Activated CD4-positive, alpha-beta memory T cell treated with anti-CD3 and anti-CD28 coated beads for 36 hours (primary cell): Measurements from ENCODE around the gene KHDC3L. TPM values are rescaled to one million over a fixed set of nuclear protein-coding genes. Genes with fewer than 3 reads are reported as not detected.

ENCODE experiments used
- CTCF ChIA-PET: fragments of 350-600 bp; sonication (Branson Sonifier 250); formaldehyde crosslinking; loops from one replicate; lab custom pipeline; 2021; ENCODE audit warnings: antibody characterized with exemption, inconsistent platforms; lab: Charles Lee
- POLR2A ChIA-PET: fragments of 350-600 bp; sonication (Branson Sonifier 250); formaldehyde crosslinking; loops from one replicate; lab custom pipeline; 2021; ENCODE audit warnings: antibody characterized with exemption; lab: Charles Lee
- DNase-seq: peaks from one replicate; pipeline ENCODE4 v3.0.0-alpha.2; 2020
- H3K27ac Mint-ChIP-seq: one replicate; pipeline ENCODE4 v1.8.0; 2021; ENCODE audit warnings: mixed read lengths
- H3K27me3 Mint-ChIP-seq: one replicate; pipeline ENCODE4 v1.8.0; 2021; ENCODE audit warnings: mixed read lengths
- H3K36me3 Mint-ChIP-seq: one replicate; pipeline ENCODE4 v1.8.0; 2021; ENCODE audit warnings: mixed read lengths
- H3K4me1 Mint-ChIP-seq: one replicate; pipeline ENCODE4 v1.8.0; 2021; ENCODE audit warnings: low read depth, mixed read lengths
- H3K4me3 Mint-ChIP-seq: one replicate; pipeline ENCODE4 v1.8.0; 2021; ENCODE audit warnings: mild to moderate bottlenecking, mixed read lengths
- H3K9me3 Mint-ChIP-seq: one replicate; pipeline ENCODE4 v1.8.0; 2021; ENCODE audit warnings: mixed read lengths
- intact Hi-C: fragments of 100-400 bp; cut with micrococcal nuclease; formaldehyde crosslinking; loops from one replicate; pipeline ENCODE4 v1.15.1; 2023
- total RNA-seq, 2 experiments: library from RNA; stranded (reverse); gene quantifications; one replicate each; pipeline ENCODE4 v1.2.3, GENCODE V29; 2021

KHDC3L gene, protein sequence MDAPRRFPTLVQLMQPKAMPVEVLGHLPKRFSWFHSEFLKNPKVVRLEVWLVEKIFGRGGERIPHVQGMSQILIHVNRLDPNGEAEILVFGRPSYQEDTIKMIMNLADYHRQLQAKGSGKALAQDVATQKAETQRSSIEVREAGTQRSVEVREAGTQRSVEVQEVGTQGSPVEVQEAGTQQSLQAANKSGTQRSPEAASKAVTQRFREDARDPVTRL
- total RNA-seq: not detected

DNA sequence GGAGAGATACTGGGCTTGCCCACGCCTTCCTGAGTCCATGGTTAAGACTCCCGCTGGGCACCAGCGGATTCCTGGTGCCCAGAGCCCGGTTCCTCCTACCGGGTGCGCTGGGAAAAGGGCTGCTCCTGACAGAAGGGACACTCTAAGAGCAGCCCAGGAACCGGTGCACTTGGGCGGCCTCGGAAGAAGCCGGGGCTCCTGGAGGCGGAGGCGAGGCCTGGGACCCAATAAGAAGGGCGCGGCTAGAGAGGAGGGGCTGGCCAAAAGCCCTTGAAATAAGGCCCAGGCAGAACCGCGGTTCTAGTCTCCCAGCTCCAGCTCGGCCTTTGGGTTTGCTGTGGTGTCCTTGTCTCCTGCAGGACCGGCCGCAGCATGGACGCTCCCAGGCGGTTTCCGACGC, at the start of gene KHDC3L:
Gene KHDC3L, plus strand, starts transcription at position 301 of the 400 bp plus-strand sequence. Its CDS starts 72 bp downstream, at position 373.
- H3K27ac Mint-ChIP-seq: no peak within 1 kb of the TSS
- DNase-seq: no peak
- H3K27me3 Mint-ChIP-seq: peaks cover 1% of the 10 kb centered on the region
- no peaks in the 10 kb centered on the region for H3K36me3 Mint-ChIP-seq
- no peaks in the 10 kb centered on the region for H3K9me3 Mint-ChIP-seq
- H3K4me1 Mint-ChIP-seq: no peaks in the 10 kb centered on the region
- H3K4me3 Mint-ChIP-seq: no peak within 1 kb of the TSS
- ChIA-PET POLR2A (no interaction called here), CTCF (no interaction called here)
- intact Hi-C loops: no loop called here

DNA sequence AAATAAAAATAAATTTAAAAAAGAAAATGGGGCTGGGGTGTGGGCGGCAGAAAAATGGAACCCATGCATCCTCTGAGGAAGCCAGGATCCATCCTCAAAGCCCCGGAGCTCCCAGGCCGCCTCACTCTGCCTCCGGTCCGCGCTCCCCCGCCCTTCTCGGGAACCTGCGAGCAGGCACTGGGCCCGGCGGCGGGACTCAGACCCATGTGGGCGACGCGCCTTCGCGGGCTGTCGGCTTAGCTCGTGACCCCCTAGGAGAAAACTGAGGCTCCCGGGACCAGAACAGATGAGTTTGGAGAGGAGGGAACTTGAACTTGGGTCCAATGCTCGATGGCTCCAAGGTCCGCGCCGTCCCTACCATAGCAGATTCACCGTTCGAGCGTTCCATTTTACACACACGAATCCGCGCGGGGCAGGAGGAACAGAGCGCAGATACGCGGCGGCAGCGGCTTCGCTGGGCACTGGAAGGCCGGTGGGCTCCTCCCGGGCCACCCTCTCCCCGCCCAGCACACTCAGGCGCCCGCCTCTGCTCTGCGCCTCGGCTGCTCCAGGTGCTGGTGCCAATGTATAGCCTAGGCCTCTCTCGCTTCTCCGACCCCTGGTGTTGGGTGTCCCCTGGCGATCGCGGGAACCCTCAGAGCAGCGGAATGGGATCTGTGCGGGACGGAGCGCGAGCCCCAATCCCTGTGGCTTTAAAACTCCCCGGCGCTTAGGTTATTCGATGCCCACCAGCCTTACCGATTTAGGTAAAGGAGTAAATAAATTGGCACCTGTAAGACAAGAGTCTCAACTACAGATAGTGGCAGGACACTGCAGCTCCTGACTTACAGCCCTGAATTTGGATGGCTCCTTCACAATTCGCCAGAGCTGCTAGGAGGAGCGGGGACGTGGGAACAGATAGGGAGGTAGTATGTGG, 47.6 kb upstream of the KHDC3L start:
- intact Hi-C loops: loop anchor here (10.0 kb wide), 1 partner anchor 690 kb away; the partner anchor contains the start of gene KCNQ5

DNA sequence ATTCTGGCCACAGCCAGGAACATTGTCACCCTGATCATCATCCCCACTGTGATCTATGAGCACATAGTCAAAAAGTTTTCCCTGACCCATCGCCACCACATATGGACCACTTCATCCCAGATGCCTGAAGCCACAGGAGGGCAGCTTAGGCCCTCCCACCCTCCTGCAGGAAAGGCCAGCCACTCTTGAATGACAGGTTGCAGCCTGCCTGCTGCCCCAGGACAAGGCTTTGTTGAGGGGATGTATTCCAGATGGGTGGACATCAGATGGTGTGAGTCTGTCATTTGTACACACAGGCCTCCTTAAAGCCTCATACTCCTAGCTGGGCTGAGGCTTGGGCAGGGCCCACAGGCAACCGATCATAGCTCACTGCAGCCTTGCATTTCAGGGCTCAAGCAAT, 39.1 kb upstream of the KHDC3L start:
- ChIA-PET CTCF (interaction anchor here (1.7 kb wide), 1 partner anchor 38 kb away, joined by 4 read pairs; no protein-coding TSS in a partner anchor), POLR2A (no interaction called here)
- H3K36me3 Mint-ChIP-seq: no peaks in the 10 kb centered on the region
- intact Hi-C loops: no loop called here
- peaks cover under 1% of the 10 kb centered on the region for H3K9me3 Mint-ChIP-seq
- H3K4me3 Mint-ChIP-seq: no peak overlapping the region
- DNase-seq: no peak
- no peaks in the 10 kb centered on the region for H3K4me1 Mint-ChIP-seq
- H3K27me3 Mint-ChIP-seq: peaks cover 3% of the 10 kb centered on the region
- H3K27ac Mint-ChIP-seq: no peak overlapping the region

More for the DNA sequence above, 47.6 kb upstream of the KHDC3L start:
- Mint-ChIP-seq H3K4me3 (no peak overlapping the region), H3K36me3 (peaks cover 4% of the 10 kb centered on the region), H3K27me3 (peaks cover 34% of the 10 kb centered on the region), H3K4me1 (peaks cover 3% of the 10 kb centered on the region), H3K27ac (no peak overlapping the region), H3K9me3 (peaks cover 7% of the 10 kb centered on the region)
- POLR2A ChIA-PET: no interaction called here
- DNase-seq: no peak
- CTCF ChIA-PET: interaction anchor here (0.9 kb wide), 1 partner anchor 12 kb away, joined by 6 read pairs; no protein-coding TSS in a partner anchor

DNA sequence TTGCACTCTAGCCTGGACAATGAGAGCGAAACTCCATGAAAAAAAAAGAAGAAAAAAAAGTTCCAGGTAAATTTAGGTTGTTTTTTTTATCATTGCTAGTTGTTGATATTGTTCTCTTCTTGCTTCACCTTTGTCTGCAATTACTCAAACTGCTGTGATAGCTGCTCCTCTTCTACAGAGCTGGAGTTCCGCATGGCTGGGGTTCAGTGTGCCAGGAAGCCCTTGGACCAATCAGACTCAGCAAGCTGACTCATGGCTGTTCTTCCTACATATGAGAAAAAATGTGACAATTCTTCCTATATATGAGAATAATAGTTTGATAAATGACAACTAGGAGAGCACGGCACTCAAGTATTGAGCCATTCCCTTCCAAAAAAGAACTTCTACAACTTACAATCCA, 36.8 kb upstream of the KHDC3L start:
- H3K36me3 Mint-ChIP-seq: no peaks in the 10 kb centered on the region
- H3K27me3 Mint-ChIP-seq: peaks cover 8% of the 10 kb centered on the region
- no peak overlapping the region for H3K4me3 Mint-ChIP-seq
- no peak for DNase-seq
- H3K9me3 Mint-ChIP-seq: no peaks in the 10 kb centered on the region
- peaks cover 7% of the 10 kb centered on the region for H3K4me1 Mint-ChIP-seq
- intact Hi-C loops: loop anchor here (1.0 to 5.0 kb wide), 5 partner anchors 40 to 913 kb away; partner anchors contain the start of gene KHDC1
- H3K27ac Mint-ChIP-seq: no peak overlapping the region
- CTCF ChIA-PET: interaction anchor here (0.7 to 5.3 kb wide), 7 partner anchors 36 to 913 kb away, joined by 3 to 44 read pairs (median 8); no protein-coding TSS in a partner anchor
- POLR2A ChIA-PET: no interaction called here

DNA sequence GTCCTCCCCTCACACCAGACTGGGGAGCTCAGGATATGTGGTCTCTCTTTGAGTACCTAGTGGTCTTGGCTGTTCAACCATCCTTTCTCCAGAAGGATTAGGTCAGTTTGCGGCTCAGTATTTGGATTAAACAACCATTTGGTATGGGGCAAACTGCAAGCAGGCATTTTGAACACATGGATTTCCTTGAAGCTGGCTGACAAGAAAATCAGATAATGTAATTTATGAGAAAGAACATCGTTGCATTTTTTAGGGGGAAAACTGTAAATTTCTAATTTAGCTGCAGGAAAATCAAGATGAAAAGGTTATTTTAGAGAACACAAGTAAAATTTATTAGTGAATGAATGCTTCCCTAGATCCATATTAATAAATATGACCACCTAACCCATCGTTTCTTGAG, 33.7 kb upstream of the KHDC3L start:
- no peaks in the 10 kb centered on the region for H3K36me3 Mint-ChIP-seq

DNA sequence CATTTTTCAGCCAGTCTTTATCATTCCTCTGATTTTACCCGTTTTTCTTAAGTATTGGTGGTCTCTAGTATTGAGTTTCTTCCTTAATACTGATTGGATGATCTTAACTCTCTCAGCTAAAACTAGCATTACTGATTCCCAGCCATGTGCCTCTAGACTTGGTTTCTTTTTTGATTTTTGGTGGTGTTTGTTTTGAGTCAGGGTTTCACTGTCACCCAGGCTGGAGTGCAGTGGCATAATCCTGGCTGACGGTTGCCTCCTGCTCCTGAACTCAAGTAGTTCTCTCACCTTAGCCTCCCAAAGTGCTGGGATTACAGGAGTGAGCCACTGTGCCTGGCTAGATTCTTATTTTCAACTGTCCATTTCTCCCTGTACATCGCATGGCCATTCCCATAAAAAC, 33.3 kb upstream of the KHDC3L start:
- intact Hi-C loops: loop anchor here (5.0 kb wide), 2 partner anchors 67 to 147 kb away; partner anchors contain the start of gene KHDC1

More for the DNA sequence above, 33.7 kb upstream of the KHDC3L start:
- CTCF ChIA-PET: interaction anchor here (0.6 to 5.3 kb wide), 13 partner anchors 19 to 1240 kb away, joined by 3 to 44 read pairs (median 3); no protein-coding TSS in a partner anchor
- Mint-ChIP-seq H3K4me3 (no peak overlapping the region), H3K27ac (no peak overlapping the region), H3K4me1 (peaks cover 7% of the 10 kb centered on the region), H3K9me3 (no peaks in the 10 kb centered on the region), H3K27me3 (peaks cover 8% of the 10 kb centered on the region)
- intact Hi-C loops: loop anchor here (5.0 kb wide), 2 partner anchors 66 to 146 kb away; partner anchors contain the start of gene KHDC1
- POLR2A ChIA-PET: interaction anchor here (0.7 kb wide), 1 partner anchor 20 kb away, joined by 3 read pairs; no protein-coding TSS in a partner anchor
- DNase-seq: no peak

DNA sequence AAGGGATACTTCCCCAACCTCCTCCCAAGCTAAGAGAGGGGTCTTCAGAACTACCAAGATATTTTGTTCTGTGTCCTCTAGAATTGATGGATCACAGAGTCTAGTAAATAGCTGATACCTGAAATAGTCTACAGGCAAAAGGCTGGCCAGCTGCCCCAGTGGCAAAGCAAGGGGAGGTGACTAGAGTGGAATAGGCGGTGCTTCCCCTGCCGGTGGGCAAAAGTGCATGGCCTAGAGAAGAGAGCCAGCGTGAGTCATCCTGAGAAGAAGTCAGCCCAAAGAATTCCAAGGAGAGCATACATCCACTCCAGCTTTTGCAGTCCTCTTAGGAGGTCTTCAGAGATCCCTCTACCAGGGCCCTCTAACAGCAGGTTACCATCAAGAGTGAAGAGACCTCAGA, 23.1 kb upstream of the KHDC3L start:
- Mint-ChIP-seq H3K36me3 (no peaks in the 10 kb centered on the region), H3K4me3 (no peak overlapping the region), H3K27ac (no peak overlapping the region), H3K27me3 (no peaks in the 10 kb centered on the region), H3K4me1 (no peaks in the 10 kb centered on the region), H3K9me3 (no peaks in the 10 kb centered on the region)
- DNase-seq: no peak
- ChIA-PET CTCF (interaction anchor here (0.6 kb wide), 1 partner anchor 31 kb away, joined by 4 read pairs; no protein-coding TSS in a partner anchor), POLR2A (no interaction called here)
- intact Hi-C loops: no loop called here

More for the DNA sequence above, 33.3 kb upstream of the KHDC3L start:
- ChIA-PET CTCF (interaction anchor here (0.6 to 5.3 kb wide), 9 partner anchors 20 to 916 kb away, joined by 3 to 44 read pairs (median 4); no protein-coding TSS in a partner anchor), POLR2A (interaction anchor here (0.7 kb wide), 1 partner anchor 20 kb away, joined by 3 read pairs; no protein-coding TSS in a partner anchor)
- H3K4me3 Mint-ChIP-seq: no peak overlapping the region
- no peaks in the 10 kb centered on the region for H3K9me3 Mint-ChIP-seq
- H3K4me1 Mint-ChIP-seq: peaks cover 7% of the 10 kb centered on the region
- peak; percentile 30 for DNase-seq
- H3K27me3 Mint-ChIP-seq: peaks cover 8% of the 10 kb centered on the region
- no peaks in the 10 kb centered on the region for H3K36me3 Mint-ChIP-seq
- H3K27ac Mint-ChIP-seq: no peak overlapping the region

DNA sequence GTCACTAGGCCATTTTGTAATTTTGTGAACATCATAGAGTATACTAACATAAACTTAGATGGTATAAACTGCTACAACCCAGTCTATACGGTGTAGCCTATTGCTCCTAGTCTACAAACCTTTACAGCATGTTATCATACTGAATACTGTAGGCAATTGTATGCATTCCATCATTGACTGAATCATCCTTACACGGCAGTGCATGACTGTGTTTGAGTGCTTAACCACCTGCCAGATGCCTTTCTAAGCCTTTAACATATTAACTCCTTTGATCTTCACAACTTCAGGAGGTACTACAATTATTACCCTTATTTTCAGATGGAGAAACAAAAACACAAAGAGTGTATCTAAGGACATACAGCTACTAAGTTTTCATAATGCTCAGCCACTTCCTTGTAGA, 22.4 kb upstream of the KHDC3L start:
- no peaks in the 10 kb centered on the region for H3K9me3 Mint-ChIP-seq
- ChIA-PET CTCF (no interaction called here), POLR2A (no interaction called here)
- H3K4me3 Mint-ChIP-seq: no peak overlapping the region
- intact Hi-C loops: no loop called here
- H3K27ac Mint-ChIP-seq: no peak overlapping the region
- no peaks in the 10 kb centered on the region for H3K36me3 Mint-ChIP-seq
- H3K4me1 Mint-ChIP-seq: no peaks in the 10 kb centered on the region
- H3K27me3 Mint-ChIP-seq: no peaks in the 10 kb centered on the region
- no peak for DNase-seq

DNA sequence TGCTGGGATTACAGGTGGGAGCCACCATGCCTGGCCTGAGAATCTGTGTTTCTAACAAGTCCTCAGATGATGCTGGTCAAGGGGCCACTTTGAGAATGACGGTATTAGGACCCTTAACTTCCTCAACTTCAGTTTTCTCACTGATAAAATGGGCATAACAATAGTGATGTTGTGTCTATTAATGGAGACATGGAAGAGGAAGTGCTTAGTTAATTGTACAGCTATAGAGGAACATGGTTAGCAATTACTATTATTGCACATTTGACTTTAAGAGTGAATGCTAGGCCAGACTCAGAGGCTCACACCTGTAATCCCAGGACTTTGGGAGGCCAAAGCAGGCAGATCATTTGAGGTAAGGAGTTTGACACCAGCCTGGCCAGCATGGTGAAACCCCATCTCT, 21.1 kb upstream of the KHDC3L start:
- H3K9me3 Mint-ChIP-seq: no peaks in the 10 kb centered on the region
- ChIA-PET POLR2A (no interaction called here), CTCF (no interaction called here)
- intact Hi-C loops: no loop called here
- H3K4me1 Mint-ChIP-seq: no peaks in the 10 kb centered on the region
- no peak overlapping the region for H3K4me3 Mint-ChIP-seq
- H3K27ac Mint-ChIP-seq: no peak overlapping the region
- DNase-seq: no peak
- no peaks in the 10 kb centered on the region for H3K36me3 Mint-ChIP-seq
- no peaks in the 10 kb centered on the region for H3K27me3 Mint-ChIP-seq

DNA sequence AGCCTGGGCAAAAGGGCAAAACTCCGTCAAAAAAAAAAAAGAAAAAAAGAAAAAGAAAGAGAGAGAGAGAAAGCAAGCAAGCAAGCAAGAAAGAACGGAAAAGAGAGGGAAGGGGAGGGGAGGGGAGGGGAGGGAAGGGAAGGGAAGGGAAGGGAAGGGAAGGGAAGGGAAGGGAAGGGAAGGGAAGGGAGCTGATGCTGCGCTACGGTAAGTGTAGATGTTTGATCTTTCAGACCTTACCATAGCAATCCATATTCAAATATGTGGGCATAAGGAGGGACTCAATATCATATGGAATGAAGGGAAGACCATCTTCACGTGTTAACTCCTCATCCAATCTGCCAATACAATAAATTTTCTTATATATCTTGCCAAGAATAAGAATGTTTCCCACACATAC, 20.3 kb upstream of the KHDC3L start:
- no peak for DNase-seq
- H3K4me3 Mint-ChIP-seq: no peak overlapping the region
- ChIA-PET CTCF (interaction anchor here (0.5 kb wide), 1 partner anchor 260 kb away, joined by 4 read pairs; no protein-coding TSS in a partner anchor), POLR2A (no interaction called here)
- peaks cover 6% of the 10 kb centered on the region for H3K27me3 Mint-ChIP-seq
- intact Hi-C loops: no loop called here
- H3K36me3 Mint-ChIP-seq: no peaks in the 10 kb centered on the region
- no peaks in the 10 kb centered on the region for H3K9me3 Mint-ChIP-seq
- no peaks in the 10 kb centered on the region for H3K4me1 Mint-ChIP-seq
- H3K27ac Mint-ChIP-seq: no peak overlapping the region

DNA sequence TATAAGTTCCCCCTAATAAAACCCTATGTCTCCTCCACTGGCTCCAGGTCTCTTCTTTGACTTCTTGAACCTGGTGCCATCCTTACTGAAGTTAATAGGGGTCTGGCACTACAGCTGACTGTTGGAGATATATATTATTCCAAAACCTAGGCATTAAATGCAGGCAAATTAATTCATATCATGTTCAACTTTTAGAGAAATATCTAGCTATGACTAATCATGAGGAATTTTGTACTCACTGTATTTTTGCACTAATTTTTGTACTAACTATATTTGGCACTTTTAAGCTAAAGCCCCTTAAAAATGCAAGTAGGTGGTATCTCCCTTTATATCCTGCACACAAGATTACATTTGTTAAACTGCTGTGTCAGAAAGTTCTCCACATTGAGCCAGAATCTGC, 19.3 kb upstream of the KHDC3L start:
- CTCF ChIA-PET: interaction anchor here (1.0 kb wide), 1 partner anchor 16 kb away, joined by 4 read pairs; no protein-coding TSS in a partner anchor
- Mint-ChIP-seq H3K36me3 (no peaks in the 10 kb centered on the region), H3K9me3 (no peaks in the 10 kb centered on the region), H3K27ac (no peak overlapping the region), H3K4me1 (no peaks in the 10 kb centered on the region), H3K27me3 (peaks cover 13% of the 10 kb centered on the region), H3K4me3 (no peak overlapping the region)
- POLR2A ChIA-PET: no interaction called here
- intact Hi-C loops: no loop called here
- DNase-seq: no peak
